ENCODE measurements around the gene PTPRN2. TPM values are rescaled to one million over a fixed set of nuclear protein-coding genes. Genes with fewer than 3 reads are reported as not detected.

PTPRN2 gene
- total and polyA plus RNA-seq, 2 of the 8 experiments (the other 6 are each of a cell fraction or from before 2014, with no cell fraction given), result 2.6 to 4.5 TPM

DNA sequence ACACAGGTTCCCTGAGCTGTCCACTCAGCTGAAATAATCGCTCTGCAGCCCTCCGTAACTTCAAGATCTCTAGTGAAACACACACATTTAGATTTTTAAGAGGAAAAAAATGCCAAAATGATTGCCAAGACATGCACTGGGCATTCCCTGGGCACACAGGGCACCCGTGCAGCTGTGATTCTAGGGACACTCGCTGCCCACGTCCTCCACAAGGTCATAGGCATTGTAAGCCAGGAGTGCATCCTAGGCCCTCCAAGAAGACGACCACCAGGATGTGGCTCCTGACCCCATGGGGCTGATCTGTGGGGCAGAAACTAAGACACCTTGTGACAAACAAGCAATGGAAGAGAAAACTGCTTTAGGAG is 563.3 kb downstream of the PTPRN2 start:
- WGBS, 2 experiments (ENCODE audit: extremely low coverage in 1 of 2, insufficient coverage in 1 of 2, insufficient read length in 1 of 2, insufficient replicate concordance in 2 of 2, low coverage in 1 of 2, low lambda C conversion rate in 2 of 2, missing lambda C conversion rate in 1 of 2), result 83% methylated on average over 6 of the region's 6 CpGs; no CpG with 5 or more reads in 1 of the 2 experiments
- POLR2A ChIA-PET (ENCODE audit: partially characterized antibody), result no interaction called here
- no peak overlapping the region for H3K4me2 ChIP-seq (ENCODE audit: insufficient read depth in 1 of 2, low read depth in 2 of 2, low read length in 2 of 2)
- no peak overlapping the region for H3K27ac ChIP-seq (ENCODE audit: low read depth, low read length)
- no peak overlapping the region for H4K8ac ChIP-seq (ENCODE audit: extremely low read depth, insufficient read depth, low read length)
- H3K27me3 ChIP-seq (replicated peaks in 1 of 4; ENCODE audit: control insufficient read depth in 3 of 4, extremely low read depth in 1 of 4, insufficient read depth in 3 of 4, low read length in 3 of 4), result peaks cover 0 to under 1% (median 0%) of the 10 kb centered on the region in 4 experiments; a peak in 2 of 7 replicates
- no peak overlapping the region for H2BK20ac ChIP-seq (ENCODE audit: low read length)
- H2BK12ac ChIP-seq (ENCODE audit: low read depth, low read length), result no peak overlapping the region
- no peak overlapping the region for H3K4ac ChIP-seq (replicated peaks; ENCODE audit: insufficient read length, low read depth, low read length)
- H2AK5ac ChIP-seq (ENCODE audit: low read depth, low read length), result no peak overlapping the region
- no peaks in the 10 kb centered on the region for H3K23me2 ChIP-seq (ENCODE audit: low read depth, low read length)
- peaks cover 0 to 8% (median 2%) of the 10 kb centered on the region in 4 experiments; a peak in 2 of 7 replicates for H3K4me1 ChIP-seq (replicated peaks in 1 of 4; ENCODE audit: control insufficient read depth in 3 of 4, insufficient read depth in 4 of 4, low read length in 3 of 4)
- TF ChIP-seq POLR2AphosphoS5 (IDR thresholded peaks at IDR 0.05; ENCODE audit: low read depth, low read length), result no peak
- TF ChIP-seq CBX5 (IDR thresholded peaks at IDR 0.05; ENCODE audit: low read depth, low read length), result no peak
- no peak for TF ChIP-seq RXRA (IDR thresholded peaks at IDR 0.05; ENCODE audit: insufficient read depth, low read depth, low read length)
- TF ChIP-seq TBP (IDR thresholded peaks at IDR 0.05; ENCODE audit: low read depth, low read length), result no peak
- no peak for TF ChIP-seq EGR1 (IDR thresholded peaks at IDR 0.05; ENCODE audit: borderline replicate concordance, low read depth, low read length)
- no peak for TF ChIP-seq SP4 (IDR thresholded peaks at IDR 0.05; ENCODE audit: low read length)
- no peak for TF ChIP-seq HDAC2 (IDR thresholded peaks at IDR 0.05; ENCODE audit: borderline replicate concordance in 1 of 2, low read depth in 2 of 2, low read length in 2 of 2)
- TF ChIP-seq, protein P1, sequence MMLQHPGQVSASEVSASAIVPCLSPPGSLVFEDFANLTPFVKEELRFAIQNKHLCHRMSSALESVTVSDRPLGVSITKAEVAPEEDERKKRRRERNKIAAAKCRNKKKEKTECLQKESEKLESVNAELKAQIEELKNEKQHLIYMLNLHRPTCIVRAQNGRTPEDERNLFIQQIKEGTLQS (IDR thresholded peaks at IDR 0.05; ENCODE audit: insufficient read depth, low read depth, low read length), result no peak
- no peak for TF ChIP-seq SUZ12 (IDR thresholded peaks at IDR 0.05; ENCODE audit: low read length)
- TF ChIP-seq, protein P2, sequence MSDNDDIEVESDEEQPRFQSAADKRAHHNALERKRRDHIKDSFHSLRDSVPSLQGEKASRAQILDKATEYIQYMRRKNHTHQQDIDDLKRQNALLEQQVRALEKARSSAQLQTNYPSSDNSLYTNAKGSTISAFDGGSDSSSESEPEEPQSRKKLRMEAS (IDR thresholded peaks at IDR 0.05), result no peak
- no peak for TF ChIP-seq TEAD4 (IDR thresholded peaks at IDR 0.05; ENCODE audit: low read depth, low read length)
- no peak for TF ChIP-seq KDM5A (IDR thresholded peaks at IDR 0.05; ENCODE audit: low read length)
- CTCF ChIA-PET (ENCODE audit: partially characterized antibody), result no interaction called here
- no peaks in the 10 kb centered on the region for H3K36me3 ChIP-seq (ENCODE audit: control insufficient read depth in 2 of 4, insufficient read depth in 4 of 4, low read length in 3 of 4)
- no peak overlapping the region for H2BK15ac ChIP-seq (ENCODE audit: low read length)
- H3K79me1 ChIP-seq (ENCODE audit: low read depth, low read length), result no peaks in the 10 kb centered on the region
- H3K9me3 ChIP-seq (ENCODE audit: insufficient read depth in 2 of 2, low read depth in 1 of 2, low read length in 1 of 2), result no peaks in the 10 kb centered on the region
- no peak overlapping the region for H2BK5ac ChIP-seq (ENCODE audit: low read depth, low read length)
- H3K23ac ChIP-seq (ENCODE audit: insufficient read length), result no peak overlapping the region
- no peak overlapping the region for H2AFZ ChIP-seq (ENCODE audit: low read length)
- H3K4me3 ChIP-seq (ENCODE audit: extremely low read depth in 1 of 4, insufficient read depth in 2 of 4, low read depth in 3 of 4, low read length in 4 of 4), result no peak overlapping the region
- peaks cover 0 to 2% of the 10 kb centered on the region in 2 experiments for H4K20me1 ChIP-seq (replicated peaks in 1 of 2; ENCODE audit: control insufficient read depth in 1 of 2, insufficient read depth in 2 of 2, low read length in 2 of 2)
- H3K18ac ChIP-seq (ENCODE audit: extremely low read depth, low read length), result no peak overlapping the region
- H4K5ac ChIP-seq (ENCODE audit: insufficient read length, low read depth, low read length), result no peak overlapping the region
- H3K79me2 ChIP-seq (ENCODE audit: control insufficient read depth in 1 of 2, insufficient read depth in 2 of 2, low read length in 2 of 2), result no peaks in the 10 kb centered on the region
- DNase-seq (ENCODE audit: low read depth in 1 of 2, low spot score in 2 of 2) (no peak), FAIRE-seq (no peak)
- H3K14ac ChIP-seq (ENCODE audit: insufficient read length), result no peak overlapping the region
- no peak overlapping the region for H3K56ac ChIP-seq (replicated peaks; ENCODE audit: insufficient read length, low read depth, low read length)
- H3K9ac ChIP-seq (replicated peaks in 1 of 4; ENCODE audit: extremely low read depth in 1 of 4, low read depth in 3 of 4, low read length in 3 of 4), result no peak overlapping the region
- no peak overlapping the region for H2BK120ac ChIP-seq (replicated peaks; ENCODE audit: low read depth, low read length)
- no peak overlapping the region for H4K91ac ChIP-seq (replicated peaks; ENCODE audit: insufficient read length, low read length)

Data from H1 (cell line).